CD4-positive, alpha-beta memory T cell (primary cell): ENCODE data around the gene RUSC1. TPM values are rescaled to one million over a fixed set of nuclear protein-coding genes. Genes with fewer than 3 reads are reported as not detected.
A peak's percentile ranks its signal among the peaks of the same experiment; 100 is the strongest.

Experiments
- CTCF ChIA-PET: fragments of 350-600 bp; sonication (Branson Sonifier 250); formaldehyde crosslinking; loops from one replicate; lab custom pipeline; 2021; ENCODE audit warnings: inconsistent platforms; ENCODE audit not compliant: partially characterized antibody; lab: Charles Lee
- POLR2A ChIA-PET: fragments of 350-600 bp; sonication (Branson Sonifier 250); formaldehyde crosslinking; loops from one replicate; lab custom pipeline; 2021; ENCODE audit not compliant: partially characterized antibody; lab: Charles Lee
- DNase-seq, 5 donors: peaks; one replicate each; pipeline versions ENCODE4 v3.0.0 to v3.0.0-alpha.2; 2020 to 2022; ENCODE audit warnings: mixed read lengths in 1 of 5
- H3K27ac ChIP-seq: one replicate; pipeline ENCODE4 v1.7.0; 2013; ENCODE audit warnings: low read depth, low read length
- H3K27me3 ChIP-seq: 2 replicates; pipeline ENCODE4 v1.7.0; 2013; ENCODE audit warnings: mild to moderate bottlenecking, low read length, moderate library complexity; ENCODE audit not compliant: insufficient read depth
- H3K36me3 ChIP-seq: 2 replicates; pipeline ENCODE4 v1.7.0; 2013; ENCODE audit warnings: mild to moderate bottlenecking, low read length, moderate library complexity; ENCODE audit not compliant: insufficient read depth
- H3K4me1 ChIP-seq: 2 replicates; pipeline ENCODE4 v1.7.0; 2013; ENCODE audit warnings: mild to moderate bottlenecking, low read length, moderate library complexity; ENCODE audit not compliant: insufficient read depth
- H3K4me3 ChIP-seq, 2 donors: one replicate each; pipeline ENCODE4 v1.7.0; 2013; ENCODE audit warnings: low read length in 2 of 2, mild to moderate bottlenecking in 1 of 2
- H3K9me3 ChIP-seq, 2 donors: one replicate each; pipeline ENCODE4 v1.7.0; 2013; ENCODE audit warnings: low read length in 2 of 2, control low read depth in 1 of 2; ENCODE audit not compliant: control insufficient read depth in 1 of 2
- H3K27ac Mint-ChIP-seq, 7 donors: one replicate each; pipeline ENCODE4 v1.8.0; 2020 to 2021; ENCODE audit warnings: mixed read lengths in 7 of 7, mild to moderate bottlenecking in 6 of 7, inconsistent platforms in 3 of 7, moderate library complexity in 3 of 7
- H3K27me3 Mint-ChIP-seq, 2 donors: one replicate each; pipeline ENCODE4 v1.8.0; 2020 to 2021; ENCODE audit warnings: mixed read lengths in 2 of 2
- H3K36me3 Mint-ChIP-seq, 2 donors: one replicate each; pipeline ENCODE4 v1.8.0; 2020 to 2021; ENCODE audit warnings: mixed read lengths in 2 of 2, inconsistent platforms in 1 of 2, mild to moderate bottlenecking in 1 of 2
- H3K4me1 Mint-ChIP-seq, 4 donors: one replicate each; pipeline ENCODE4 v1.8.0; 2020 to 2021; ENCODE audit warnings: mixed read lengths in 4 of 4, mild to moderate bottlenecking in 1 of 4
- H3K4me3 Mint-ChIP-seq, 8 donors: one replicate each; pipeline ENCODE4 v1.8.0; 2020 to 2021; ENCODE audit warnings: mixed read lengths in 8 of 8, mild to moderate bottlenecking in 7 of 8, moderate library complexity in 6 of 8, inconsistent platforms in 3 of 8
- H3K9me3 Mint-ChIP-seq, 8 donors: one replicate each; pipeline ENCODE4 v1.8.0; 2020 to 2021; ENCODE audit warnings: mixed read lengths in 8 of 8, mild to moderate bottlenecking in 5 of 8, inconsistent platforms in 3 of 8, moderate library complexity in 1 of 8
- intact Hi-C: fragments of 100-400 bp; cut with micrococcal nuclease; formaldehyde crosslinking; loops from one replicate; pipeline ENCODE4 v1.15.1; 2023
- polyA plus RNA-seq, 2 donors: library from polyadenylated mRNA; unstranded; fragments of 300-500 nt; fragmentation: Illumina TruSeq; gene quantifications; one replicate each; pipeline ENCODE4 v1.2.3, GENCODE V29; 2021
- total RNA-seq, 2 experiments: library from RNA; stranded (reverse); gene quantifications; one replicate each; pipeline ENCODE4 v1.2.3, GENCODE V29; 2021

Gene RUSC1
- total and polyA plus RNA-seq, 4 experiments from 2014 or later: 6.8 to 20.1 (median 15.9) TPM

GRCh38 chr1:155316922-155317321, 3.8 kb upstream of the RUSC1 start:
- peaks cover 17% of the 10 kb centered on the region for H3K4me1 ChIP-seq
- H3K27me3 Mint-ChIP-seq: no peaks in the 10 kb centered on the region
- H3K27ac ChIP-seq: no peak overlapping the region
- H3K4me3 ChIP-seq: no peak overlapping the region
- DNase-seq: no peak
- peaks cover 15 to 40% (median 18%) of the 10 kb centered on the region in 4 donors for H3K4me1 Mint-ChIP-seq
- H3K9me3 Mint-ChIP-seq: peaks cover 0 to 1% (median 0%) of the 10 kb centered on the region in 8 donors
- no peak overlapping the region for H3K4me3 Mint-ChIP-seq
- no peaks in the 10 kb centered on the region for H3K27me3 ChIP-seq
- H3K9me3 ChIP-seq: no peaks in the 10 kb centered on the region
- H3K27ac Mint-ChIP-seq: no peak overlapping the region
- peaks cover 12% of the 10 kb centered on the region for H3K36me3 ChIP-seq
- H3K36me3 Mint-ChIP-seq: peaks cover 11 to 27% of the 10 kb centered on the region in 2 donors
- CTCF ChIA-PET: interaction anchor here (0.6 to 1.2 kb wide), 2 partner anchors 42 to 66 kb away, joined by 4 to 7 read pairs; no protein-coding TSS in a partner anchor
- intact Hi-C loops: no loop called here
- POLR2A ChIA-PET: interaction anchor here (1.1 kb wide), 1 partner anchor 10 kb away, joined by 3 read pairs; no protein-coding TSS in a partner anchor

GRCh38 chr1:155318082-155318481, 2.6 kb upstream of the RUSC1 start:
- peaks cover 11 to 19% of the 10 kb centered on the region in 2 donors for H3K36me3 Mint-ChIP-seq
- H3K27ac Mint-ChIP-seq: peak overlapping the region in 1 of 7 donors; percentile 11
- Histone ChIP-seq H3K27me3 (no peaks in the 10 kb centered on the region), H3K4me1 (peaks cover 25% of the 10 kb centered on the region), H3K4me3 (no peak overlapping the region), H3K36me3 (peaks cover 10% of the 10 kb centered on the region), H3K27ac (no peak overlapping the region), H3K9me3 (no peaks in the 10 kb centered on the region)
- H3K4me3 Mint-ChIP-seq: peak overlapping the region in 2 of 8 donors; percentile 1 to 45
- POLR2A ChIA-PET: interaction anchor here (1.0 to 1.4 kb wide), 2 partner anchors 10 to 46 kb away, joined by 3 to 4 read pairs; no protein-coding TSS in a partner anchor
- CTCF ChIA-PET: interaction anchor here (0.9 to 10.1 kb wide), 2 partner anchors 39 to 68 kb away, joined by 3 to 143 read pairs; no protein-coding TSS in a partner anchor
- intact Hi-C loops: no loop called here
- H3K9me3 Mint-ChIP-seq: peaks cover 0 to 1% (median 0%) of the 10 kb centered on the region in 8 donors
- H3K27me3 Mint-ChIP-seq: no peaks in the 10 kb centered on the region
- H3K4me1 Mint-ChIP-seq: peaks cover 14 to 38% (median 24%) of the 10 kb centered on the region in 4 donors
- no peak for DNase-seq

- H3K27me3 Mint-ChIP-seq: no peaks in the 10 kb centered on the region
- intact Hi-C loops: no loop called here
- POLR2A ChIA-PET: interaction anchor here (1.2 to 1.3 kb wide), 2 partner anchors 58 to 69 kb away, joined by 3 to 5 read pairs; partner anchors contain the start of gene SCAMP3
- CTCF ChIA-PET: interaction anchor here (1.4 to 10.1 kb wide), 2 partner anchors 69 to 185 kb away, joined by 3 to 143 read pairs; no protein-coding TSS in a partner anchor
- H3K4me1 Mint-ChIP-seq: peaks cover 12 to 40% (median 23%) of the 10 kb centered on the region in 4 donors
- no peak for DNase-seq
- Histone ChIP-seq H3K9me3 (no peaks in the 10 kb centered on the region), H3K27ac (no peak overlapping the region), H3K36me3 (peaks cover 4% of the 10 kb centered on the region), H3K27me3 (no peaks in the 10 kb centered on the region), H3K4me1 (peaks cover 25% of the 10 kb centered on the region), H3K4me3 (no peak overlapping the region)
- H3K9me3 Mint-ChIP-seq: no peaks in the 10 kb centered on the region
- peaks cover 5 to 16% of the 10 kb centered on the region in 2 donors for H3K36me3 Mint-ChIP-seq
- peak overlapping the region in 3 of 7 donors; percentile 1 to 42 (median 36) for H3K27ac Mint-ChIP-seq
- peak overlapping the region in 3 of 8 donors; percentile 9 to 85 (median 69) for H3K4me3 Mint-ChIP-seq
Observed at GRCh38 chr1:155319536-155319935, 1.2 kb upstream of the RUSC1 start.

DNA sequence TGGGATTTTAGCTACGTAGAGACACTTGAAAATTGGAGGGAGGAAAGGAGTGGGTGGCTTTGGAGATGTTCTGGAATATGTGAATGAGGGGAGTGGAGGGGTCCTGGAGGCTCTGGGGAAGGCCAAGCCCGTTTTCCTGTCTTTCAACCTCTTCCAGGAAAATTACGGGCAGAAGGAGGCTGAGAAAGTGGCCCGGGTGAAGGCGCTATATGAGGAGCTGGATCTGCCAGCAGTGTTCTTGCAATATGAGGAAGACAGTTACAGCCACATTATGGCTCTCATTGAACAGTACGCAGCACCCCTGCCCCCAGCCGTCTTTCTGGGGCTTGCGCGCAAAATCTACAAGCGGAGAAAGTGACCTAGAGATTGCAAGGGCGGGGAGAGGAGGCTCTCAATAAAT, 442 bp upstream of the RUSC1 start:
- DNase-seq: no peak
- POLR2A ChIA-PET: interaction anchor here (0.9 to 1.3 kb wide), 3 partner anchors 44 to 70 kb away, joined by 3 to 5 read pairs (median 3); partner anchors contain the start of genes HCN3 and SCAMP3
- H3K4me1 ChIP-seq: peaks cover 31% of the 10 kb centered on the region
- peak overlapping the region in 1 of 2 donors; percentile 32 for H3K4me3 ChIP-seq
- intact Hi-C loops: loop anchor here (5.0 to 10.0 kb wide), 2 partner anchors 145 to 383 kb away; partner anchors contain the start of genes KRTCAP2, PMVK and TRIM46
- Mint-ChIP-seq H3K4me1 (peaks cover 12 to 40% (median 23%) of the 10 kb centered on the region in 4 donors), H3K27ac (peak overlapping the region in 6 of 7 donors; percentile 26 to 82 (median 62)), H3K4me3 (peak overlapping the region; percentile 69 to 85 (median 76)), H3K9me3 (no peaks in the 10 kb centered on the region), H3K27me3 (no peaks in the 10 kb centered on the region), H3K36me3 (peaks cover 5 to 16% of the 10 kb centered on the region in 2 donors)
- CTCF ChIA-PET: interaction anchor here (1.4 to 10.1 kb wide), 3 partner anchors 45 to 184 kb away, joined by 3 to 143 read pairs (median 43); partner anchors contain the start of genes CLK2 and HCN3
- no peaks in the 10 kb centered on the region for H3K9me3 ChIP-seq
- H3K27me3 ChIP-seq: no peaks in the 10 kb centered on the region
- no peaks in the 10 kb centered on the region for H3K36me3 ChIP-seq
- H3K27ac ChIP-seq: no peak overlapping the region

GRCh38 chr1:155321639-155322503, 1.2 kb downstream of the RUSC1 start:
- Mint-ChIP-seq H3K4me1 (peaks cover 16 to 50% (median 29%) of the 10 kb centered on the region in 4 donors), H3K27ac (peak overlapping the region in 4 of 7 donors; percentile 25 to 68 (median 40)), H3K36me3 (peaks cover 5 to 14% of the 10 kb centered on the region in 2 donors), H3K9me3 (no peaks in the 10 kb centered on the region), H3K4me3 (peak overlapping the region; percentile 39 to 85 (median 74)), H3K27me3 (no peaks in the 10 kb centered on the region)
- peaks cover 31% of the 10 kb centered on the region for H3K4me1 ChIP-seq
- ChIA-PET POLR2A (interaction anchor here (0.6 to 3.7 kb wide), 12 partner anchors 14 to 1344 kb away, joined by 3 to 39 read pairs (median 9); partner anchors contain the start of genes CLK2, FDPS, JTB and SCAMP3), CTCF (interaction anchor here (0.8 to 10.1 kb wide), 11 partner anchors 8 to 115 kb away, joined by 3 to 143 read pairs (median 4); partner anchors contain the start of genes CLK2 and HCN3)
- no peaks in the 10 kb centered on the region for H3K36me3 ChIP-seq
- no peak overlapping the region for H3K4me3 ChIP-seq
- H3K9me3 ChIP-seq: no peaks in the 10 kb centered on the region
- H3K27me3 ChIP-seq: no peaks in the 10 kb centered on the region
- intact Hi-C loops: loop anchor here (5.0 to 10.0 kb wide), 2 partner anchors 147 to 385 kb away; partner anchors contain the start of genes KRTCAP2, PMVK and TRIM46
- DNase-seq: no peak
- no peak overlapping the region for H3K27ac ChIP-seq

DNA sequence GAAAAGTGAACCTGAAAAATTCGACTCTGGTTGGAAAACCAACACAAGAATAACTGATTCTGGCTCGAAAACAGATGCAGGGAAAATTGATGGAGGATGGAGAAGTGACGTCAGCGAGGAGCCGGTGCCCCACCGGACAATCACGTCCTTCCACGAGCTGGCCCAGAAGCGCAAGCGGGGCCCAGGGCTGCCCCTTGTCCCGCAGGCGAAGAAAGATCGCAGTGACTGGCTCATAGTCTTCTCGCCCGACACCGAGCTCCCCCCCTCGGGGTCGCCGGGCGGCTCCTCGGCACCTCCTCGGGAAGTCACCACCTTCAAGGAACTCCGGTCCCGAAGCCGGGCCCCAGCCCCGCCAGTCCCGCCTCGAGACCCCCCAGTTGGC, 1.9 kb downstream of the RUSC1 start:
- intact Hi-C loops: loop anchor here (5.0 to 10.0 kb wide), 2 partner anchors 148 to 385 kb away; partner anchors contain the start of genes KRTCAP2, PMVK and TRIM46
- H3K27me3 ChIP-seq: no peaks in the 10 kb centered on the region
- no peak for DNase-seq
- peak overlapping the region; percentile 39 to 78 (median 71) for H3K4me3 Mint-ChIP-seq
- H3K27me3 Mint-ChIP-seq: no peaks in the 10 kb centered on the region
- H3K4me3 ChIP-seq: no peak overlapping the region
- ChIA-PET POLR2A (interaction anchor here (1.1 to 3.7 kb wide), 12 partner anchors 13 to 240 kb away, joined by 4 to 39 read pairs (median 10); partner anchors contain the start of genes ASH1L, CLK2, FDPS and MTX1), CTCF (interaction anchor here (0.8 to 10.1 kb wide), 11 partner anchors 9 to 129 kb away, joined by 3 to 143 read pairs (median 4); partner anchors contain the start of genes CLK2 and HCN3)
- peaks cover 5 to 12% of the 10 kb centered on the region in 2 donors for H3K36me3 Mint-ChIP-seq
- no peaks in the 10 kb centered on the region for H3K9me3 ChIP-seq
- H3K4me1 Mint-ChIP-seq: peaks cover 15 to 50% (median 29%) of the 10 kb centered on the region in 4 donors
- peaks cover 31% of the 10 kb centered on the region for H3K4me1 ChIP-seq
- H3K36me3 ChIP-seq: no peaks in the 10 kb centered on the region
- peak overlapping the region in 3 of 7 donors; percentile 25 to 41 (median 38) for H3K27ac Mint-ChIP-seq
- no peaks in the 10 kb centered on the region for H3K9me3 Mint-ChIP-seq
- peak overlapping the region; percentile 96 for H3K27ac ChIP-seq
